GM12878 (cell line): ENCODE results near the gene SPI1. TPM values are rescaled to one million over a fixed set of nuclear protein-coding genes. Genes with fewer than 3 reads are reported as not detected.
A peak's percentile ranks its signal among the peaks of the same experiment; 100 is the strongest.

Experiments
- ATAC-seq: fragments of 200-7000 bp; cut with Tn5 transposase; 3 replicates; pipeline ENCODE4 v1.9.1; 2020; ENCODE audit warnings: mild to moderate bottlenecking, moderate library complexity
- BruUV-seq: library from RNA; stranded (reverse); fragments of 400-500 nt; replicated peaks from 2 replicates; lab custom pipeline; 2021; lab: Mats Ljungman, UMichigan
- CTCF ChIA-PET: fragments of 300-600 bp; sonication (Branson Sonifier 250); formaldehyde crosslinking; extraction: SDS; loops from one replicate; lab custom pipeline; 2021; ENCODE audit warnings: inconsistent platforms; lab: Yijun Ruan, JAX
- POLR2A ChIA-PET: fragments of 350-600 bp; formaldehyde crosslinking; extraction: SDS; loops from one replicate; lab custom pipeline; 2021; ENCODE audit warnings: inconsistent platforms; lab: Charles Lee
- RAD21 ChIA-PET: fragments of 300-600 bp; sonication (Branson Sonifier 250); formaldehyde crosslinking; loops from one replicate; lab custom pipeline; 2023; ENCODE audit warnings: antibody characterized with exemption; ENCODE audit not compliant: unreplicated experiment; lab: Charles Lee
- SMC1A ChIA-PET: fragments of 300-600 bp; sonication (Branson Sonifier 250); formaldehyde crosslinking; loops from one replicate; lab custom pipeline; 2023; ENCODE audit not compliant: unreplicated experiment, uncharacterized antibody; lab: Charles Lee
- DNase-seq: peaks from one replicate; pipeline ENCODE4 v3.0.0-alpha.2; 2011; ENCODE audit warnings: low read depth, low spot score
- FAIRE-seq: peaks from 3 replicates; lab custom pipeline; 2011; peaks lifted over from hg19 to GRCh38; lab: Jason Lieb, UNC
- H2AFZ ChIP-seq: 2 replicates; pipeline ENCODE4 v1.6.0; 2011; ENCODE audit warnings: low read depth, low read length, control low read depth; ENCODE audit not compliant: control insufficient read depth
- H3K27ac ChIP-seq: 2 replicates; pipeline ENCODE4 v1.5.1; 2011; ENCODE audit warnings: control low read depth; ENCODE audit not compliant: control insufficient read depth, insufficient read depth
- H3K27me3 ChIP-seq, 2 experiments: replicated peaks in 1 of 2; 2 replicates each; pipeline versions ENCODE4 v1.6.0 to v1.6.1; 2011; ENCODE audit warnings: low read length in 1 of 2; ENCODE audit not compliant: control insufficient read depth in 2 of 2, insufficient read depth in 2 of 2
- H3K36me3 ChIP-seq, 2 experiments: 2 replicates each; pipeline ENCODE4 v1.5.1; 2011; ENCODE audit warnings: low read length in 1 of 2; ENCODE audit not compliant: control insufficient read depth in 2 of 2, insufficient read depth in 2 of 2
- H3K4me1 ChIP-seq: 2 replicates; pipeline ENCODE4 v1.6.1; 2011; ENCODE audit warnings: mild to moderate bottlenecking, low read length, moderate library complexity, mixed read lengths; ENCODE audit not compliant: control insufficient read depth, insufficient read depth
- H3K4me2 ChIP-seq: 2 replicates; pipeline ENCODE4 v1.6.0; 2011; ENCODE audit warnings: control low read depth; ENCODE audit not compliant: control insufficient read depth, insufficient read depth
- H3K4me3 ChIP-seq: fragments of 200-600 bp; sonication (generic); 2 replicates; pipeline ENCODE4 v1.5.1; 2016
- H3K79me2 ChIP-seq: 2 replicates; pipeline ENCODE4 v1.6.0; 2011; ENCODE audit warnings: low read length; ENCODE audit not compliant: control insufficient read depth, insufficient read depth
- H3K9ac ChIP-seq: 2 replicates; pipeline ENCODE4 v1.8.0; 2011; ENCODE audit warnings: low read length, control low read depth, mixed read lengths; ENCODE audit not compliant: control insufficient read depth, insufficient read depth
- H3K9me3 ChIP-seq: replicated peaks from 3 replicates; pipeline ENCODE4 v1.5.1; 2011; ENCODE audit warnings: mild to moderate bottlenecking, low read length; ENCODE audit not compliant: control insufficient read depth, insufficient read depth
- H4K20me1 ChIP-seq: 2 replicates; pipeline ENCODE4 v1.6.0; 2011; ENCODE audit not compliant: control insufficient read depth, insufficient read depth
- BRCA1 ChIP-seq: IDR thresholded peaks from 2 replicates; pipeline ENCODE4 v1.6.1; 2011; ENCODE audit warnings: low read depth, low read length, improper control_type of control experiment
- DPF2 ChIP-seq: fragments of 450-650 bp; IDR thresholded peaks from 2 replicates; pipeline ENCODE4 v1.6.1; 2017; ENCODE audit warnings: mild to moderate bottlenecking
- ETV6 ChIP-seq, 2 experiments: fragments of 450-650 bp in 1 of 2; IDR thresholded peaks in 1 of 2; conservative IDR thresholded peaks in 1 of 2; 2 replicates each; pipeline ENCODE4 v1.6.1; 2014; ENCODE audit warnings: antibody characterized with exemption in 1 of 2, borderline replicate concordance in 1 of 2, low read depth in 1 of 2, mild to moderate bottlenecking in 1 of 2, moderate library complexity in 1 of 2
- FOS ChIP-seq: IDR thresholded peaks from 3 replicates; pipeline ENCODE4 v1.6.1; 2011; ENCODE audit warnings: borderline replicate concordance; ENCODE audit not compliant: insufficient read length; ENCODE audit errors: extremely low read depth
- FOXM1 ChIP-seq: IDR thresholded peaks from 2 replicates; pipeline ENCODE4 v1.6.1; 2012; ENCODE audit warnings: low read depth, mild to moderate bottlenecking, inconsistent platforms, low read length, moderate library complexity
- IRF5 ChIP-seq: fragments of 450-650 bp; IDR thresholded peaks from 2 replicates; pipeline ENCODE4 v1.6.1; 2017; ENCODE audit warnings: borderline replicate concordance
- MTA2 ChIP-seq: fragments of 450-650 bp; IDR thresholded peaks from 2 replicates; pipeline ENCODE4 v1.6.1; 2016; ENCODE audit warnings: low read depth, mild to moderate bottlenecking, moderate library complexity
- NFYA ChIP-seq: IDR thresholded peaks from 2 replicates; pipeline ENCODE4 v1.6.1; 2011; ENCODE audit warnings: low read depth, mild to moderate bottlenecking, low read length, improper control_type of control experiment, borderline replicate concordance
- NR2F1 ChIP-seq: fragments of 450-650 bp; conservative IDR thresholded peaks from 2 replicates; pipeline ENCODE4 v1.6.1; 2017; ENCODE audit warnings: mild to moderate bottlenecking
- RUNX3 ChIP-seq: IDR thresholded peaks from 2 replicates; pipeline ENCODE4 v1.6.1; 2012; ENCODE audit warnings: low read length, inconsistent platforms
- SUZ12 ChIP-seq: fragments of 200-600 bp; sonication (generic); IDR thresholded peaks from one replicate; pipeline ENCODE4 v1.6.1; 2018; ENCODE audit warnings: antibody characterized with exemption, mild to moderate bottlenecking; ENCODE audit not compliant: unreplicated experiment
- TBL1XR1 ChIP-seq: IDR thresholded peaks from 2 replicates; pipeline ENCODE4 v1.6.1; 2012; ENCODE audit warnings: low read depth, low read length, improper control_type of control experiment
- ZNF622 ChIP-seq: fragments of 450-650 bp; IDR thresholded peaks from 2 replicates; pipeline ENCODE4 v1.6.1; 2017; ENCODE audit warnings: mild to moderate bottlenecking, inconsistent platforms
- WGBS: methylation state at CpG from one replicate; pipeline ENCODE4 v1.1.6; 2016; ENCODE audit warnings: low lambda C conversion rate; ENCODE audit not compliant: insufficient replicate concordance, insufficient coverage; ENCODE audit errors: missing lambda C conversion rate; 5-methylcytosine and 5-hydroxymethylcytosine counted together
- in situ Hi-C: fragments of 300-500 bp; cut with MboI; formaldehyde crosslinking; loops from 9 replicates; pipeline ENCODE4 v1.14.3; 2018; ENCODE audit warnings: mixed read lengths
- intact Hi-C: fragments of 100-400 bp; cut with micrococcal nuclease; formaldehyde crosslinking; loops from one replicate; pipeline ENCODE4 v1.14.2; 2022; ENCODE audit not compliant: unreplicated experiment
- polyA plus RNA-seq, 11 experiments: library from polyadenylated mRNA; depleted of rRNA in 4 of 11; unstranded in 6 of 11; stranded (reverse) in 5 of 11; fragments of >200 nt; fragmentation: Nextera tagmentation in 4 of 11; fragmentation: Illumina TruSeq in 1 of 11; extraction: Ambion mirVana in 4 of 11; extraction: Trizol in 1 of 11; gene quantifications; 1 replicate in 1 of 11; 2 replicates in 10 of 11; pipeline versions ENCODE4 v1.2.1 to v1.2.3, GENCODE V29; 2011 to 2016; ENCODE audit warnings: inconsistent platforms in 2 of 11, missing spikeins in 2 of 11, low read depth in 1 of 11
- total RNA-seq, 4 experiments: library from RNA; depleted of rRNA in 3 of 4; stranded (reverse); fragments of >200 nt in 3 of 4; fragmentation: Illumina TruSeq in 1 of 4; extraction: Trizol in 1 of 4; gene quantifications; 2 replicates each; pipeline versions ENCODE4 v1.2.1 to v1.2.3, GENCODE V29; 2013 to 2021

The SPI1 gene
- total and polyA plus RNA-seq, 10 of the 15 experiments (the other 5 are each of a cell fraction or from before 2014, with no cell fraction given), result 0.05 to 31.1 (median 9.7) TPM

GRCh38 chr11:47338396-47339241, 39.7 kb downstream of the SPI1 start:
- Histone ChIP-seq H4K20me1 (no peaks in the 10 kb centered on the region), H3K9ac (no peak overlapping the region), H3K27ac (no peak overlapping the region), H3K4me2 (no peak overlapping the region), H2AFZ (no peak overlapping the region), H3K36me3 (no peaks in the 10 kb centered on the region), H3K4me3 (no peak overlapping the region), H3K79me2 (no peaks in the 10 kb centered on the region), H3K4me1 (no peaks in the 10 kb centered on the region), H3K9me3 (no peaks in the 10 kb centered on the region)
- ChIA-PET SMC1A (interaction anchor here (0.9 kb wide), 1 partner anchor 17 kb away, joined by 3 read pairs; no protein-coding TSS in a partner anchor), POLR2A (no interaction called here), CTCF (no interaction called here), RAD21 (no interaction called here)
- 50% methylated on average over 26 of the region's 27 CpGs for WGBS
- intact Hi-C loops (no loop called here), in situ Hi-C loops (no loop called here)
- no TSS peak for BruUV-seq
- no peak for DNase-seq
- no peak for ATAC-seq
- no peak for FAIRE-seq
- TF ChIP-seq ZNF622, result no peak
- peak; percentile 38; the same call in 1 of the 2 replicates for TF ChIP-seq NR2F1
- TF ChIP-seq, all 136 proteins: peak for 1
- no peaks in the 10 kb centered on the region; a peak in 1 of 4 replicates for H3K27me3 ChIP-seq

- H3K27ac ChIP-seq, result no peak overlapping the region
- no peak for DNase-seq
- H3K4me3 ChIP-seq, result no peak overlapping the region
- intact Hi-C loops, result no loop called here
- WGBS, result 78% methylated on average over 34 of the region's 34 CpGs
- SMC1A ChIA-PET, result interaction anchor here (0.5 kb wide), 1 partner anchor 75 kb away, joined by 3 read pairs; no protein-coding TSS in a partner anchor
- POLR2A ChIA-PET, result no interaction called here
- BruUV-seq, result no TSS peak
- TF ChIP-seq NFYA (no peak), TBL1XR1 (no peak), DPF2 (no peak), FOS (no peak), SUZ12 (no peak), RUNX3 (no peak), IRF5 (no peak), ZNF622 (no peak), MTA2 (no peak), FOXM1 (no peak), BRCA1 (no peak), ETV6 (conservative IDR thresholded peaks at IDR 0.05 in 1 of 2, IDR thresholded peaks at IDR 0.05 in 1 of 2; ENCODE audit: borderline replicate concordance in 1 of 2, low read depth in 1 of 2) (no peak)
- H4K20me1 ChIP-seq, result no peaks in the 10 kb centered on the region
- no peaks in the 10 kb centered on the region for H3K36me3 ChIP-seq
- ATAC-seq, result no peak
- CTCF ChIA-PET, result interaction anchor here (1.1 to 1.3 kb wide), 2 partner anchors 37 to 66 kb away, joined by 3 to 4 read pairs; no protein-coding TSS in a partner anchor
- in situ Hi-C loops, result no loop called here
- H3K9me3 ChIP-seq, result no peaks in the 10 kb centered on the region
- no peaks in the 10 kb centered on the region for H3K4me1 ChIP-seq
- no peak overlapping the region for H3K9ac ChIP-seq
- H3K4me2 ChIP-seq, result no peak overlapping the region
- RAD21 ChIA-PET, result no interaction called here
- FAIRE-seq, result no peak
- no peaks in the 10 kb centered on the region; a peak in 1 of 4 replicates for H3K27me3 ChIP-seq
- no peak overlapping the region for H2AFZ ChIP-seq
- no peaks in the 10 kb centered on the region for H3K79me2 ChIP-seq
Observed at GRCh38 chr11:47337229-47337924, 41.0 kb downstream of the SPI1 start.
